Choroid plexus epithelial cell (primary cell): ENCODE results near the gene LCP2.
A peak's percentile ranks its signal among the peaks of the same experiment; 100 is the strongest.

Experiments used
- DNase-seq: peaks from one replicate; pipeline ENCODE4 v3.0.0-alpha.2; 2010; ENCODE audit warnings: low read depth
- H3K4me3 ChIP-seq: 2 replicates; pipeline ENCODE4 v1.5.1; 2011; ENCODE audit warnings: low read depth, mild to moderate bottlenecking, control low read depth, low read length, moderate library complexity
- CTCF ChIP-seq: conservative IDR thresholded peaks from 2 replicates; pipeline ENCODE4 v1.5.1; 2011; ENCODE audit warnings: low read depth, mild to moderate bottlenecking, control low read depth, inconsistent platforms, low read length, moderate library complexity

LCP2 gene

DNA sequence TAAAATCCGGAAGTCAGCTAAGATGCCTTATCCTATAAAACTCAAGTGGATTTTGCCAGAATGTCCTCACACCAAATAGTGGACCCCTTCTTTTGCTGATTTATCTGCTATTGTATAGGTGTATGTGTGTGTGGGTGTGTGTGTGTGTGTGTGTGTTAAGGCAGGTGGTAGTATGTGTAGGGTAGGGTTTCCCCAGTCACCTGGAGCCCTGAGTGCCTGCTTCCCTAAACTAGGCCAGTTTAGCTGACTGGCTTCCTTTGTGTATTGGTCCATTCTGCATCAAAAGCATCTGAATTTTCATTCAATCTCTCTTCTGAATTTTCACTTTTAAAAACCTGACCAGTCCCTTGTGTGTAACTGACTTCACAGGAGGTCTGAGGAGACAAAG, 42.2 kb upstream of the LCP2 start:
- TF ChIP-seq CTCF: no peak
- no peak for DNase-seq
- H3K4me3 ChIP-seq: no peak overlapping the region

GRCh38 chr5:170338933-170339779, 41.6 kb upstream of the LCP2 start:
- DNase-seq: no peak
- H3K4me3 ChIP-seq: no peak overlapping the region
- peak; percentile 32 for TF ChIP-seq CTCF

DNA sequence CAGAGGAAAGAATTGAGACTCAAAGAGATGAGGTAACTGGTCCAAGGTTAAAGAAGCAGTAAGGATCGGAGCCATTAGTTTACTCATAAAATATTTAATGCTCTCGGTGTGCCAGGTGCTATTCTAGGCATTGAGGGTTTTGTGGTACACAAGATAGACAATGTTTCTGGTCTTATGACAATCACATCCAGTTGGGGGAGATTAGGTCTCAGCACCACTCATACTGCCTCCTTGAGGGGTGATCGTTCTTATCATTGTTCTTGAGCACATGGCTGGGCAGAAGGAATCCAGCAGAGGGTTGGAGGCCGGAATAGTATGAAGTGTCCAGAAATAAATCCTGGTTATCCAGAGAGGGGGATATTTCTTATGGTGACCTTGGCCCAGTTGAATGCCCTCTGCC, 40.7 kb upstream of the LCP2 start:
- no peak for DNase-seq
- H3K4me3 ChIP-seq: no peak overlapping the region
- no peak for TF ChIP-seq CTCF

DNA sequence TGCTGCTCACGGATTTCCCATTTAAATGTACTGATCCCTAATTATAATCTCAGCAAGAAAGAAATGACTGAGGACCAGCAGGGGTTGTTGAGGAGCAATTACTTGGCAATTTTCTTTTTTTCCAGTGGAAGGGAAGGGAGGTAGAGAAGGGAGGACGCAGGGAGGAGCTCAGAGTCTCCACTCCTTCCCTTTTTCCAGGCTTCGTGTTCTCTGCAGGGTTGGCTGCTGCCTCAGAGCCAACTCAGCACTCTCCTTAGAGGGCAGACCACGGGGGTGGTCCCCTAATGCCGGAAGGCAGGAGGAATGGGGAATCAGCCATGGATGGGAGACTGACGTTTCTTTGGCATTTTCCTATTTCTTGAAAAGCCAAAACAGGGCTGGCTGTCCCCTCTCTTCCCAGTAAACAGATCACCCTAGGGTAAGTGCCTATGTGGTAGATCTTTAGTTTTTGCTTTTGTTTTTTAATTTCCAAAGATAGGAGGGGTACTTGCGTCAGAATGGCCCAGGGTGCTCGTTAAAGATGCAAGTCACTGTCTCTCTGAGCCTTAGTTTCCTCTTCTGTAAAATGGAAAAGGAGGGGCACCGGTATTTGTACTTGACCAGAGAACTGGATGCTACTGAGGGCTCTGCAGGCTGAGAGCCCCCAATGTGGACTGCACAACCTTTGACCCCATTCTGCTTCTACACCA, 39.6 kb upstream of the LCP2 start:
- no peak for TF ChIP-seq CTCF
- no peak for DNase-seq
- H3K4me3 ChIP-seq: no peak overlapping the region

- no peak for DNase-seq
- no peak for TF ChIP-seq CTCF
- H3K4me3 ChIP-seq: no peak overlapping the region
Observed at GRCh38 chr5:170336065-170336464, 38.5 kb upstream of the LCP2 start.

DNA sequence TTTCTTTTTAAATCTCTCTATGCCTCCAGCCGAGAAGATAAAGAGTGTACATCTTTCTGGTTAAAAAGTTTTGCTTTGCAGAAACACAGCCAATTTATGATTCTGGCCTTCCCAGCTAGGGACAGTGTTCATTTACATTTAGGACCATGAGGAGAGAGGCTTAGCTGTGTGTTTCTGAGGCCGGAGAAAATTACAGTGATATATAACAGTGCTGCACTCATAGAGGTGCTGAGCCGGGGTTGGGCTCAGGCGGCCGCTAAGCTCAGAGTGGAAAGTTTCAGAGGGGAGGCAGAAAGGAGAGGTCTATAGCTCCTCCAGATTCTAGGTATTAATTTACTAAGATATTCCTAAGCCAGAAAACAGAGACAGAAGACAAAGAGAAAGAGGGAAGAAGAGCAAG, 37.0 kb upstream of the LCP2 start:
- TF ChIP-seq CTCF: no peak
- no peak overlapping the region for H3K4me3 ChIP-seq
- no peak for DNase-seq
